Brain microvascular endothelial cell (primary cell): ENCODE data around the gene SLCO6A1.

Source experiments
- DNase-seq: peaks from one replicate; pipeline ENCODE4 v3.0.0-alpha.2; 2020
- H3K27ac ChIP-seq: fragments of 250-450 bp; sonication (Bioruptor Pico); 2 replicates; pipeline ENCODE4 v1.5.1; 2020; ENCODE audit warnings: mild to moderate bottlenecking, moderate library complexity
- H3K27me3 ChIP-seq: fragments of 250-450 bp; sonication (Bioruptor Pico); replicated peaks from 2 replicates; pipeline ENCODE4 v1.5.1; 2020; ENCODE audit warnings: mild to moderate bottlenecking
- H3K36me3 ChIP-seq: fragments of 250-450 bp; sonication (Bioruptor Pico); replicated peaks from 2 replicates; pipeline ENCODE4 v1.5.1; 2020; ENCODE audit warnings: mild to moderate bottlenecking
- H3K4me3 ChIP-seq: 2 replicates; pipeline ENCODE4 v1.5.1; 2011; ENCODE audit warnings: low read depth, mild to moderate bottlenecking, control low read depth, low read length, moderate library complexity
- in situ Hi-C: cut with HindIII; loops from 2 replicates; pipeline ENCODE4 v1.10.0; 2017; ENCODE audit warnings: low sequenced_read_pairs, low pct_ligation_motif_present
- TF ChIP-seq, protein P1 (sequence below): IDR thresholded peaks from 2 replicates; pipeline ENCODE4 v1.5.1; 2011; ENCODE audit warnings: low read depth, mild to moderate bottlenecking, moderate library complexity, low read length, control low read depth, inconsistent platforms; ENCODE audit errors: missing control alignments

SLCO6A1 gene

DNA sequence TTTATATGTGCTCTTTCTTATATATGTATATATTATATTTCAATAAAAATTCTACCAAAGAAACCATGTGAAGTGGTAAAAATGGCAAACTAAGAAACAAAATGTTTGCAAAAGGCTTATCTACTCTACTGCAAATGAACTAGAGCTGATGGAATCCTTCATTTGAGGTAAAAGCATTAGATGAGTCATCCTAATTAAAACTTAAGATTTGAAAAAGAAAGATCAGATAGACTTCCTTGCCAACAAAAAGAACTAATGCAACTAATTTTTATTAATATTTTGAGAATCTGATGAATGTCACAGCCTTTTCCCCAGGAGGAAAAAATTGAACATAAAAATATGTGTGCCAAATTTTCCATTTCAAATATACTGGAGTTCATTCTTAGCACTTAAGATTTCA is 118.6 kb downstream of the SLCO6A1 start:
- H3K27me3 ChIP-seq, result no peaks in the 10 kb centered on the region
- in situ Hi-C loops, result no loop called here
- DNase-seq, result no peak
- no peak overlapping the region for H3K27ac ChIP-seq
- TF ChIP-seq, protein P1, sequence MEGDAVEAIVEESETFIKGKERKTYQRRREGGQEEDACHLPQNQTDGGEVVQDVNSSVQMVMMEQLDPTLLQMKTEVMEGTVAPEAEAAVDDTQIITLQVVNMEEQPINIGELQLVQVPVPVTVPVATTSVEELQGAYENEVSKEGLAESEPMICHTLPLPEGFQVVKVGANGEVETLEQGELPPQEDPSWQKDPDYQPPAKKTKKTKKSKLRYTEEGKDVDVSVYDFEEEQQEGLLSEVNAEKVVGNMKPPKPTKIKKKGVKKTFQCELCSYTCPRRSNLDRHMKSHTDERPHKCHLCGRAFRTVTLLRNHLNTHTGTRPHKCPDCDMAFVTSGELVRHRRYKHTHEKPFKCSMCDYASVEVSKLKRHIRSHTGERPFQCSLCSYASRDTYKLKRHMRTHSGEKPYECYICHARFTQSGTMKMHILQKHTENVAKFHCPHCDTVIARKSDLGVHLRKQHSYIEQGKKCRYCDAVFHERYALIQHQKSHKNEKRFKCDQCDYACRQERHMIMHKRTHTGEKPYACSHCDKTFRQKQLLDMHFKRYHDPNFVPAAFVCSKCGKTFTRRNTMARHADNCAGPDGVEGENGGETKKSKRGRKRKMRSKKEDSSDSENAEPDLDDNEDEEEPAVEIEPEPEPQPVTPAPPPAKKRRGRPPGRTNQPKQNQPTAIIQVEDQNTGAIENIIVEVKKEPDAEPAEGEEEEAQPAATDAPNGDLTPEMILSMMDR, result no peak
- no peaks in the 10 kb centered on the region for H3K36me3 ChIP-seq
- no peak overlapping the region for H3K4me3 ChIP-seq

DNA sequence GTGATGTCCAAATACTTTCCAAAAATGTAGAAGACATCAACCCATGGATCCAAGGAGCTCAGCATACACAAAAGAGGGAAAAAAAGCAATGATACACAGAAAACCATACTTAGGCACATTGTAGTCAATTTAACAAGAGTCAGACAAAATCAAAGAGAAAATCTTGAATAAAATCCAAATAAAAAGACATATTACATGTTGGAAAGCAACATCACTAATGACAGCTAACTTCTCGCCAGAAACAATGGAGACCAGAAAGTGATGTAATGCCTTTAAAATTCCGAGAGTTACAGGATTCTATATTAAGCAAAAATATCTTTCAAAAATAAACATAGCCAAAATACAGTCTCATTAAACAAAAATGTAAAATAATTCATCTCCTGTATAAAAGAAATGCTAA is 122.9 kb downstream of the SLCO6A1 start:
- in situ Hi-C loops, result no loop called here
- TF ChIP-seq, protein P1, result no peak
- no peaks in the 10 kb centered on the region for H3K27me3 ChIP-seq
- H3K27ac ChIP-seq, result no peak overlapping the region
- H3K36me3 ChIP-seq, result no peaks in the 10 kb centered on the region
- no peak overlapping the region for H3K4me3 ChIP-seq
- no peak for DNase-seq

DNA sequence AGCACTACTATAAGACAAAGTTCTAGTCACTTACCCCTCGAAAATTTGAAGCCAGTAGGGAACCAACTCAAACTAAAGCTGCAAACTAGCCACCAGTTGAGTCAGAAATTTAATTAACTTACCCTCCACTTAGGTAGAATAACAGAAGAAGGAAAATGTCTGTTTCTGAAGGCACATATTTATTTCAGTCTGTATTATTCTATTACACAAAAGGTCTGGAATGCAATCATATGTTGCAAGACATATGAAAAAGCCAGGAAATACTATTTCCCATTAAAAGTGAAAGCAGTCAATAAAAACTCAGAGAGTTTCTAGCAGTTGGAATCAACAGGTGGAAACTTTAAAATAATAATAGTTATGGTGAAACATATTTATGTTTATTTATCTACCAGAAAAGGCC is 123.5 kb downstream of the SLCO6A1 start:
- Histone ChIP-seq H3K4me3 (no peak overlapping the region), H3K36me3 (no peaks in the 10 kb centered on the region), H3K27me3 (no peaks in the 10 kb centered on the region), H3K27ac (no peak overlapping the region)
- in situ Hi-C loops, result no loop called here
- TF ChIP-seq, protein P1, result no peak
- no peak for DNase-seq

DNA sequence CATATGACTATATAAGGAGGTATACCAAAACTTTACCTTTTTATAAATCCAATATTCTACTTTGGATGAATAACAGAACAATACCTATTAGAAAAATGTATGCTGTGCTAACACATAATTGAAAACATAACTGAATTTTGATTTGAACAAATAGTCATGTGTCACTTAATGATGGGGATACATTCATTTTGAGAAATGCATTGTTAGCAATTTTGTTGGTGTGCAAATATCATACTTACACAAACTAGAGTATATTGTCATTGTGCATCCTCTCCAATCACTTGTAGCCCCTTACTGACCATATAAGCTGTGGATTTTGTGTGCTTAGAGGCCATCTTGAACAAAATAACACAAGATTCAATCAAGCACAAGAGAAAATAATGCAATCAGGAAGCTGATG is 130.4 kb downstream of the SLCO6A1 start:
- no peak overlapping the region for H3K27ac ChIP-seq
- DNase-seq, result no peak
- in situ Hi-C loops, result no loop called here
- TF ChIP-seq, protein P1, result no peak
- no peak overlapping the region for H3K4me3 ChIP-seq
- H3K27me3 ChIP-seq, result no peaks in the 10 kb centered on the region
- no peaks in the 10 kb centered on the region for H3K36me3 ChIP-seq

DNA sequence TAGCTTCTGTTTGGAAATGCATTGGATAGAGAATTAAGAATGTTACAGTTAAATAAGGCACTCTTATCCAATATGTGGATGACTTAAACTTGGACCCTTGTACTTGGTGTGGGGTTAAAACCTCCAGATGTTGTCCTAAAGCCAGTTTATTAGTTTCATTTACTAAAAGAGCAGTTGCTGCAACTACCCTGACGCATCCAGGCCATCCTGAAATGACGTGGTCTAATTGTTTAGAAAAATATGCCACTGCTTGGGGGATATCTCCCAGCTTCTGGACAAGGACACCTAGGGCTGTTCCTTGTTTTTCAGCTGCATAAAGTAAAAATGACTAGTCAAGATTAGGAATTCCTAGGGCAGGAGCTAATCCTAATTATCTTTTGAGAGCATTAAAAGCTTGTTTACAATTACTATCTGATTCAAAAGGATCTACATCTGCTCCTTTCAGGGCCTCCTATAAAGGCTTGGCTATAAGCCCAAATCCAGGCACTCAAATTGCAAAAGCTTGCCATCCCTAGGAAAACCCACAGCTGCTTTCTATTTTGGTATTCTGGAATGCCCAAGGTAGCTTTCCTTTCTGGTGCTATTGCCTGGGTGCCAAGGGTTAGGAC is 157.0 kb downstream of the SLCO6A1 start:
- in situ Hi-C loops, result no loop called here
- H3K27ac ChIP-seq, result no peak overlapping the region
- TF ChIP-seq, protein P1, result no peak
- H3K4me3 ChIP-seq, result no peak overlapping the region
- H3K27me3 ChIP-seq, result no peaks in the 10 kb centered on the region
- H3K36me3 ChIP-seq, result no peaks in the 10 kb centered on the region
- DNase-seq, result no peak

DNA sequence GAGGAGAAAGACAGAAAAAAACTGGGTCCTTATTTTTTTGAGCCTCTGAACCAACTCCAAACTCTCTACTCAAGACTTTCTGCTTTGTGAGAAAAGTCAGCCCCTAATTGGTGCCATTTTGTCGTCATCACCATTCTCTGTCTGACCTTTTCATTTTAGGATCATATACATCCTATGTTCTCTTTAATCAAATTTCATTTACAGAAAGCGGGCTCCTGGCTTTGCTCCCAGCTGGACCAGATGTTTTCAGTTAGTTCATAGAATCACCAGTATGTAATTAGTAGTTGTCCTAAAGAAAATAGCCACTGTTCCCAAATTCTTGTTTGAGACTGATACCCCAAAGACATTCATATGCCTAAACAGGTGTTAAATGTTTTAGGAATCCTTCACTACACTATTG is 174.1 kb downstream of the SLCO6A1 start:
- in situ Hi-C loops, result no loop called here
- H3K27me3 ChIP-seq, result no peaks in the 10 kb centered on the region
- TF ChIP-seq, protein P1, result no peak
- no peaks in the 10 kb centered on the region for H3K36me3 ChIP-seq
- no peak for DNase-seq
- H3K27ac ChIP-seq, result no peak overlapping the region
- H3K4me3 ChIP-seq, result no peak overlapping the region
